LoVo (cell line): ENCODE results near the gene RAB43.
A peak's percentile ranks its signal among the peaks of the same experiment; 100 is the strongest.
"Not testable (repeated sequence)": the region's sequence is repeated elsewhere in the genome, so short reads cannot be mapped to it uniquely, and the experiment has no call there.

Experiments used
- DNase-seq: peaks from one replicate; pipeline ENCODE4 v3.0.0-alpha.2; 2016; ENCODE audit warnings: low spot score

The RAB43 gene

GRCh38 chr3:129121792-129122411 lies at the start of gene RAB43:
TSS of gene RAB43 (minus strand) at chr3:129121804. CDS start at chr3:129121489, 315 bp downstream.
- DNase-seq, result peak; percentile 74

GRCh38 chr3:129166579-129167332 lies 45.2 kb upstream of the RAB43 start:
- DNase-seq, result no peak

GRCh38 chr3:129165594-129165993 lies 44.0 kb upstream of the RAB43 start:
- DNase-seq, result not testable (repeated sequence)

- no peak for DNase-seq
These were observed 42.9 kb upstream of the RAB43 start for GRCh38 chr3:129164500-129164899.

- DNase-seq, result peak; percentile 7
These were observed 41.4 kb upstream of the RAB43 start for GRCh38 chr3:129162729-129163579.

GRCh38 chr3:129161860-129162271 lies 40.3 kb upstream of the RAB43 start:
- DNase-seq, result peak; percentile 37

GRCh38 chr3:129160891-129161859 lies 39.6 kb upstream of the RAB43 start, which contains the start of gene ISY1:
TSS of gene ISY1 (minus strand) at chr3:129161063. CDS start at chr3:129160975, 88 bp downstream.
- peak; percentile 96 for DNase-seq

- DNase-seq, result no peak
These were observed 23.2 kb upstream of the RAB43 start for GRCh38 chr3:129144786-129145185.

GRCh38 chr3:129141011-129141410 lies 19.4 kb upstream of the RAB43 start:
- not testable (repeated sequence) for DNase-seq

- DNase-seq, result no peak
These were observed 18.3 kb upstream of the RAB43 start for GRCh38 chr3:129139911-129140310.

GRCh38 chr3:129136275-129136674 lies 14.7 kb upstream of the RAB43 start:
- DNase-seq, result not testable (repeated sequence)

- no peak for DNase-seq
These were observed 10.7 kb upstream of the RAB43 start for GRCh38 chr3:129132097-129132866.

- DNase-seq, result no peak
These were observed 10.0 kb upstream of the RAB43 start for GRCh38 chr3:129131465-129132088.

- DNase-seq, result no peak
These were observed 8.7 kb upstream of the RAB43 start for GRCh38 chr3:129130291-129130813.

GRCh38 chr3:129128357-129129155 lies 7.0 kb upstream of the RAB43 start:
- DNase-seq, result no peak

- DNase-seq, result no peak
These were observed 5.2 kb upstream of the RAB43 start for GRCh38 chr3:129126726-129127280.

- peak; percentile 57 for DNase-seq
These were observed 1.9 kb upstream of the RAB43 start for GRCh38 chr3:129123314-129124060.
